ENCODE data around the gene OTC.

The OTC gene

GRCh38 chrX:38352362-38352761, at the start of gene OTC:
TSS of gene OTC (plus strand) at chrX:38352604. CDS start at chrX:38352697, 93 bp downstream.
- no peak for DNase-seq

GRCh38 chrX:38304010-38304409, 48.4 kb upstream of the OTC start:
- no peak for DNase-seq

GRCh38 chrX:38305971-38306370, 46.4 kb upstream of the OTC start:
- no peak for DNase-seq

GRCh38 chrX:38311743-38312142, 40.7 kb upstream of the OTC start:
- DNase-seq, result no peak

- peak; percentile 16 for DNase-seq
Observed at GRCh38 chrX:38312436-38312835, 40.0 kb upstream of the OTC start.

- no peak for DNase-seq
Observed at GRCh38 chrX:38313190-38313589, 39.2 kb upstream of the OTC start.

- DNase-seq, result no peak
Observed at GRCh38 chrX:38315186-38315585, 37.2 kb upstream of the OTC start.

GRCh38 chrX:38318196-38318595, 34.2 kb upstream of the OTC start:
- no peak for DNase-seq

GRCh38 chrX:38318606-38319005, 33.8 kb upstream of the OTC start:
- no peak for DNase-seq

GRCh38 chrX:38320819-38321218, 31.6 kb upstream of the OTC start:
- no peak for DNase-seq

- DNase-seq, result no peak
Observed at GRCh38 chrX:38326086-38326485, 26.3 kb upstream of the OTC start.

- peak; percentile 64 for DNase-seq
Observed at GRCh38 chrX:38327007-38327774, 25.2 kb upstream of the OTC start, which contains the start of gene RPGR. TSS of gene RPGR (minus strand) at chrX:38327509. CDS start at chrX:38327367, 142 bp downstream.

- DNase-seq, result no peak
Observed at GRCh38 chrX:38327775-38328081, 24.7 kb upstream of the OTC start.

- DNase-seq, result no peak
Observed at GRCh38 chrX:38332505-38332904, 19.9 kb upstream of the OTC start.

- DNase-seq, result no peak
Observed at GRCh38 chrX:38335382-38335781, 17.0 kb upstream of the OTC start.

GRCh38 chrX:38336538-38337240, 15.7 kb upstream of the OTC start:
- DNase-seq, result no peak

GRCh38 chrX:38341442-38341841, 11.0 kb upstream of the OTC start:
- DNase-seq, result no peak

GRCh38 chrX:38342853-38343778, 9.3 kb upstream of the OTC start:
- no peak for DNase-seq

GRCh38 chrX:38346150-38346549, 6.3 kb upstream of the OTC start:
- no peak for DNase-seq

- DNase-seq, result no peak
Observed at GRCh38 chrX:38347136-38347535, 5.3 kb upstream of the OTC start.

GRCh38 chrX:38351346-38351745, 1.1 kb upstream of the OTC start:
- no peak for DNase-seq

- no peak for DNase-seq
Observed at GRCh38 chrX:38356401-38356800, 4.0 kb downstream of the OTC start.

All from NCI-H226 (cell line).